Left ventricle myocardium inferior (tissue), 1 donor: Measurements from ENCODE around the gene OVCH1. TPM values are rescaled to one million over a fixed set of nuclear protein-coding genes. Genes with fewer than 3 reads are reported as not detected.

Experiments
- DNase-seq: peaks from one replicate; pipeline ENCODE4 v3.0.0-alpha.2; 2020
- H3K27ac ChIP-seq: fragments of 200-600 bp; replicated peaks from 2 replicates; pipeline ENCODE4 v1.8.0; 2021
- H3K27me3 ChIP-seq: fragments of 200-600 bp; 2 replicates; pipeline ENCODE4 v1.8.0; 2021; ENCODE audit warnings: low read depth
- H3K36me3 ChIP-seq: fragments of 200-600 bp; 2 replicates; pipeline ENCODE4 v1.8.0; 2021
- H3K4me1 ChIP-seq: fragments of 200-600 bp; 2 replicates; pipeline ENCODE4 v1.8.0; 2021
- H3K4me3 ChIP-seq: fragments of 200-600 bp; 2 replicates; pipeline ENCODE4 v1.8.0; 2021; ENCODE audit warnings: mild to moderate bottlenecking, moderate library complexity
- H3K9me3 ChIP-seq: fragments of 200-600 bp; replicated peaks from 2 replicates; pipeline ENCODE4 v1.8.0; 2021
- intact Hi-C: fragments of 100-400 bp; cut with micrococcal nuclease; formaldehyde crosslinking; loops from one replicate; pipeline ENCODE4 v1.11.0; 2022
- total RNA-seq: library from RNA; stranded (reverse); fragmentation: NEBNext Ultra II Directional; extraction: Animal tissue kit (Norgen Biotek cat#: 25700); gene quantifications from one replicate; pipeline ENCODE4 v1.2.1, GENCODE V29; 2021
- TF ChIP-seq, protein P1 (sequence below): fragments of 200-600 bp; IDR thresholded peaks from 2 replicates; pipeline ENCODE4 v1.8.0; 2021; ENCODE audit warnings: antibody characterized with exemption, mild to moderate bottlenecking, borderline replicate concordance
- donor health status: DM: no; HTN: yes; CAD: no; lungs with severe emphysema.

OVCH1 gene
- total RNA-seq, 1 donor from 2014 or later, result 0.25 TPM

- TF ChIP-seq, protein P1, sequence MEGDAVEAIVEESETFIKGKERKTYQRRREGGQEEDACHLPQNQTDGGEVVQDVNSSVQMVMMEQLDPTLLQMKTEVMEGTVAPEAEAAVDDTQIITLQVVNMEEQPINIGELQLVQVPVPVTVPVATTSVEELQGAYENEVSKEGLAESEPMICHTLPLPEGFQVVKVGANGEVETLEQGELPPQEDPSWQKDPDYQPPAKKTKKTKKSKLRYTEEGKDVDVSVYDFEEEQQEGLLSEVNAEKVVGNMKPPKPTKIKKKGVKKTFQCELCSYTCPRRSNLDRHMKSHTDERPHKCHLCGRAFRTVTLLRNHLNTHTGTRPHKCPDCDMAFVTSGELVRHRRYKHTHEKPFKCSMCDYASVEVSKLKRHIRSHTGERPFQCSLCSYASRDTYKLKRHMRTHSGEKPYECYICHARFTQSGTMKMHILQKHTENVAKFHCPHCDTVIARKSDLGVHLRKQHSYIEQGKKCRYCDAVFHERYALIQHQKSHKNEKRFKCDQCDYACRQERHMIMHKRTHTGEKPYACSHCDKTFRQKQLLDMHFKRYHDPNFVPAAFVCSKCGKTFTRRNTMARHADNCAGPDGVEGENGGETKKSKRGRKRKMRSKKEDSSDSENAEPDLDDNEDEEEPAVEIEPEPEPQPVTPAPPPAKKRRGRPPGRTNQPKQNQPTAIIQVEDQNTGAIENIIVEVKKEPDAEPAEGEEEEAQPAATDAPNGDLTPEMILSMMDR, result no peak
- Histone ChIP-seq H3K4me3 (no peak overlapping the region), H3K36me3 (no peaks in the 10 kb centered on the region), H3K27ac (no peak overlapping the region), H3K9me3 (peaks cover 7% of the 10 kb centered on the region), H3K4me1 (no peaks in the 10 kb centered on the region), H3K27me3 (no peaks in the 10 kb centered on the region)
- no peak for DNase-seq
- intact Hi-C loops, result no loop called here
These were observed 42.4 kb downstream of the OVCH1 start for GRCh38 chr12:29455087-29455486.

- no peak overlapping the region for H3K4me3 ChIP-seq
- TF ChIP-seq, protein P1, result no peak
- intact Hi-C loops, result no loop called here
- H3K4me1 ChIP-seq, result no peaks in the 10 kb centered on the region
- H3K27ac ChIP-seq, result no peak overlapping the region
- DNase-seq, result no peak
- no peaks in the 10 kb centered on the region for H3K27me3 ChIP-seq
- peaks cover 8% of the 10 kb centered on the region for H3K9me3 ChIP-seq
- H3K36me3 ChIP-seq, result no peaks in the 10 kb centered on the region
These were observed 45.6 kb downstream of the OVCH1 start for GRCh38 chr12:29451888-29452287.

- DNase-seq, result no peak
- intact Hi-C loops, result no loop called here
- H3K27ac ChIP-seq, result no peak overlapping the region
- H3K4me1 ChIP-seq, result no peaks in the 10 kb centered on the region
- no peak overlapping the region for H3K4me3 ChIP-seq
- H3K36me3 ChIP-seq, result no peaks in the 10 kb centered on the region
- TF ChIP-seq, protein P1, result no peak
- peaks cover 8% of the 10 kb centered on the region for H3K9me3 ChIP-seq
- H3K27me3 ChIP-seq, result no peaks in the 10 kb centered on the region
These were observed 49.3 kb downstream of the OVCH1 start for GRCh38 chr12:29448157-29448556.

DNA sequence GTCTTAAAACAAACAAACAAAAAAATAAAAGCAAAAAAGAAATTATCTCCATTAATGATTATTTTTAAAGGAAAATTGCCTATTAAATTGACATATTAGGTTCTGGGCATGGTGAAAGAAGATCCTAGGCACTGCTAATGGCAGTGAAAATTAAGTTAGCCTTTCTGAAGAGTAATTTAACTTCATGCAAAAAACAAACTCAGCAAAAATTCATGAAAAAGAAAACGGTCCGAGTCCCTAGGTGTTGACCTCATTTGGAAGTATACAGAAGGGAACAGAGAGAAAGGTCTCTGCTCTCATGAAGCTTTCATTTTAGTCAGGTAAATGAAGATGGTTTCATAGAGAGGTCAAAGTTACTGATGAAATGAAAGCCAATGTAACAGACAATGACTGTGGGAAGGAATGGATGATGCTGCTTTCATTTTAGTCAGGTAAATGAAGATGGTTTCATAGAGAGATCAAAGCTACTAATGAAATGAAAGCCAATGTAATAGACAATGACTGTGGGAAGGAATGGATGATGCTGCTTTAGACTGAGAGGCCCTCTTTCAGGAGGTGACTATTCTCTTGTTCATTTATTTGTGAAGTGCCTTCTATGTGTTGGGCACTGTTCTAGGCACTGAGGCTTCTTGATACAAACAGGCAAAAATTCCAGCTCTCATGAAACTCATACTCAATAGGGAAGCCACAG lies 50.1 kb downstream of the OVCH1 start:
- no peaks in the 10 kb centered on the region for H3K4me1 ChIP-seq
- no peaks in the 10 kb centered on the region for H3K36me3 ChIP-seq
- H3K4me3 ChIP-seq, result no peak overlapping the region
- no peak for DNase-seq
- intact Hi-C loops, result no loop called here
- no peaks in the 10 kb centered on the region for H3K27me3 ChIP-seq
- TF ChIP-seq, protein P1, result no peak
- no peak overlapping the region for H3K27ac ChIP-seq
- H3K9me3 ChIP-seq, result peaks cover 8% of the 10 kb centered on the region

- Histone ChIP-seq H3K27me3 (no peaks in the 10 kb centered on the region), H3K4me1 (no peaks in the 10 kb centered on the region), H3K36me3 (no peaks in the 10 kb centered on the region), H3K4me3 (no peak overlapping the region), H3K9me3 (no peaks in the 10 kb centered on the region), H3K27ac (no peak overlapping the region)
- intact Hi-C loops, result no loop called here
- TF ChIP-seq, protein P1, result no peak
- no peak for DNase-seq
These were observed 58.0 kb downstream of the OVCH1 start for GRCh38 chr12:29439506-29439905.
